NCI-H2029 treated with DMSO at 0.1 percent for 48 hours (cell line): ENCODE data around the gene MTHFD2.

ENCODE experiments used
- DNase-seq: peaks from one replicate; lab custom pipeline; 2025; lab: John Stamatoyannopoulos, UW

The MTHFD2 gene

GRCh38 chr2:74267068-74267467 is 68.7 kb downstream of the MTHFD2 start:
- no peak for DNase-seq
